ENCODE data around the gene BCORL1. TPM values are rescaled to one million over a fixed set of nuclear protein-coding genes. Genes with fewer than 3 reads are reported as not detected.

The BCORL1 gene
- total and polyA plus RNA-seq, 2 donors (not counting 1 experiment from before 2014, with no cell fraction given), result 1.1 to 2.8 TPM

- H3K27ac ChIP-seq (ENCODE audit: insufficient read depth, low read length), result no peak overlapping the region
- no peak overlapping the region for H3K9ac ChIP-seq (ENCODE audit: insufficient read depth, low read length)
- no peak overlapping the region for H2AFZ ChIP-seq (ENCODE audit: low read length)
- H3K9me3 ChIP-seq (ENCODE audit: control insufficient read depth, insufficient read depth, low read depth, low read length), result no peaks in the 10 kb centered on the region
- TF ChIP-seq CTCF (conservative IDR thresholded peaks at IDR 0.05 in 1 of 2, IDR thresholded peaks at IDR 0.05 in 1 of 2; ENCODE audit: low read depth in 1 of 2, low read length in 2 of 2) (no peak), EZH2 (IDR thresholded peaks at IDR 0.05; ENCODE audit: low read length, missing control alignments) (no peak)
- peaks cover 7% of the 10 kb centered on the region for H3K4me1 ChIP-seq (ENCODE audit: control insufficient read depth, extremely low read depth, insufficient read depth, low read length)
- H3K79me2 ChIP-seq (ENCODE audit: control insufficient read depth, insufficient read depth, low read length), result no peaks in the 10 kb centered on the region
- DNase-seq (ENCODE audit: low read depth in 2 of 2), result no peak
- H4K20me1 ChIP-seq (ENCODE audit: control insufficient read depth, extremely low read depth, insufficient read depth, low read length), result no peaks in the 10 kb centered on the region
- peaks cover 2% of the 10 kb centered on the region for H3K36me3 ChIP-seq (ENCODE audit: control insufficient read depth, insufficient read depth, low read length)
- no peak overlapping the region for H3K4me2 ChIP-seq (ENCODE audit: extremely low read depth, insufficient read depth, low read length)
- no peak overlapping the region for H3K4me3 ChIP-seq (replicated peaks in 1 of 4; ENCODE audit: control extremely low read depth in 1 of 4, insufficient read depth in 1 of 4, low read depth in 3 of 4, low read length in 4 of 4)
- H3K27me3 ChIP-seq (ENCODE audit: control insufficient read depth, insufficient read depth, low read length), result no peaks in the 10 kb centered on the region
Observed at GRCh38 chrX:130083656-130084382, 101.4 kb downstream of the BCORL1 start.

GRCh38 chrX:130084631-130085237 lies 102.3 kb downstream of the BCORL1 start:
- Histone ChIP-seq H3K27ac (ENCODE audit: insufficient read depth, low read length) (no peak overlapping the region), H3K9ac (ENCODE audit: insufficient read depth, low read length) (no peak overlapping the region), H3K4me2 (ENCODE audit: extremely low read depth, insufficient read depth, low read length) (no peak overlapping the region), H2AFZ (ENCODE audit: low read length) (no peak overlapping the region), H3K4me3 (replicated peaks in 1 of 4; ENCODE audit: control extremely low read depth in 1 of 4, insufficient read depth in 1 of 4, low read depth in 3 of 4, low read length in 4 of 4) (no peak overlapping the region), H3K36me3 (ENCODE audit: control insufficient read depth, insufficient read depth, low read length) (peaks cover 2% of the 10 kb centered on the region), H3K27me3 (ENCODE audit: control insufficient read depth, insufficient read depth, low read length) (no peaks in the 10 kb centered on the region), H3K9me3 (ENCODE audit: control insufficient read depth, insufficient read depth, low read depth, low read length) (no peaks in the 10 kb centered on the region), H4K20me1 (ENCODE audit: control insufficient read depth, extremely low read depth, insufficient read depth, low read length) (no peaks in the 10 kb centered on the region), H3K4me1 (ENCODE audit: control insufficient read depth, extremely low read depth, insufficient read depth, low read length) (peaks cover 7% of the 10 kb centered on the region), H3K79me2 (ENCODE audit: control insufficient read depth, insufficient read depth, low read length) (no peaks in the 10 kb centered on the region)
- TF ChIP-seq EZH2 (IDR thresholded peaks at IDR 0.05; ENCODE audit: low read length, missing control alignments) (no peak), CTCF (conservative IDR thresholded peaks at IDR 0.05 in 1 of 2, IDR thresholded peaks at IDR 0.05 in 1 of 2; ENCODE audit: low read depth in 1 of 2, low read length in 2 of 2) (no peak)
- no peak for DNase-seq (ENCODE audit: low read depth in 2 of 2)

GRCh38 chrX:130085551-130086446 lies 103.4 kb downstream of the BCORL1 start:
- Histone ChIP-seq H3K27me3 (ENCODE audit: control insufficient read depth, insufficient read depth, low read length) (no peaks in the 10 kb centered on the region), H3K4me3 (replicated peaks in 1 of 4; ENCODE audit: control extremely low read depth in 1 of 4, insufficient read depth in 1 of 4, low read depth in 3 of 4, low read length in 4 of 4) (no peak overlapping the region), H3K36me3 (ENCODE audit: control insufficient read depth, insufficient read depth, low read length) (peaks cover 2% of the 10 kb centered on the region), H3K27ac (ENCODE audit: insufficient read depth, low read length) (no peak overlapping the region), H3K4me1 (ENCODE audit: control insufficient read depth, extremely low read depth, insufficient read depth, low read length) (peaks cover 7% of the 10 kb centered on the region), H2AFZ (ENCODE audit: low read length) (no peak overlapping the region), H3K9me3 (ENCODE audit: control insufficient read depth, insufficient read depth, low read depth, low read length) (no peaks in the 10 kb centered on the region), H3K4me2 (ENCODE audit: extremely low read depth, insufficient read depth, low read length) (no peak overlapping the region), H3K9ac (ENCODE audit: insufficient read depth, low read length) (no peak overlapping the region), H4K20me1 (ENCODE audit: control insufficient read depth, extremely low read depth, insufficient read depth, low read length) (no peaks in the 10 kb centered on the region), H3K79me2 (ENCODE audit: control insufficient read depth, insufficient read depth, low read length) (no peaks in the 10 kb centered on the region)
- TF ChIP-seq CTCF (conservative IDR thresholded peaks at IDR 0.05 in 1 of 2, IDR thresholded peaks at IDR 0.05 in 1 of 2; ENCODE audit: low read depth in 1 of 2, low read length in 2 of 2) (no peak), EZH2 (IDR thresholded peaks at IDR 0.05; ENCODE audit: low read length, missing control alignments) (no peak)
- peak in 1 of 2 donors; percentile 21 for DNase-seq (ENCODE audit: low read depth in 2 of 2)

Measured in fibroblast of lung (primary cell).